ENCODE results near the gene SERPINB8.

The SERPINB8 gene

GRCh38 chr18:64011513-64011912, 41.6 kb downstream of the SERPINB8 start:
- no peak overlapping the region for H3K27ac ChIP-seq
- TF ChIP-seq ZFX (IDR thresholded peaks at IDR 0.05) (no peak), CTCF (conservative IDR thresholded peaks at IDR 0.05) (no peak)

- peak; percentile 64 for TF ChIP-seq CTCF (conservative IDR thresholded peaks at IDR 0.05)
- no peak for TF ChIP-seq ZFX (IDR thresholded peaks at IDR 0.05)
- H3K27ac ChIP-seq, result no peak overlapping the region
These were observed 48.0 kb downstream of the SERPINB8 start for GRCh38 chr18:64017870-64018269.

- H3K27ac ChIP-seq, result no peak overlapping the region
These were observed 50.3 kb downstream of the SERPINB8 start for GRCh38 chr18:64019922-64020756.

GRCh38 chr18:64026350-64026749, 56.5 kb downstream of the SERPINB8 start:
- TF ChIP-seq ZFX (IDR thresholded peaks at IDR 0.05), result no peak
- no peak for TF ChIP-seq CTCF (conservative IDR thresholded peaks at IDR 0.05)
- H3K27ac ChIP-seq, result no peak overlapping the region

More at GRCh38 chr18:64019922-64020756, 50.3 kb downstream of the SERPINB8 start:
- no peak for TF ChIP-seq CTCF (conservative IDR thresholded peaks at IDR 0.05)
- no peak for TF ChIP-seq ZFX (IDR thresholded peaks at IDR 0.05)

GRCh38 chr18:64027931-64028695, 58.2 kb downstream of the SERPINB8 start:
- no peak for TF ChIP-seq ZFX (IDR thresholded peaks at IDR 0.05)

GRCh38 chr18:64029096-64029495, 59.2 kb downstream of the SERPINB8 start:
- no peak overlapping the region for H3K27ac ChIP-seq
- TF ChIP-seq CTCF (conservative IDR thresholded peaks at IDR 0.05), result no peak
- no peak for TF ChIP-seq ZFX (IDR thresholded peaks at IDR 0.05)

More at GRCh38 chr18:64027931-64028695, 58.2 kb downstream of the SERPINB8 start:
- H3K27ac ChIP-seq, result no peak overlapping the region

- TF ChIP-seq ZFX (IDR thresholded peaks at IDR 0.05) (no peak), CTCF (conservative IDR thresholded peaks at IDR 0.05) (no peak)
- no peak overlapping the region for H3K27ac ChIP-seq
These were observed 61.5 kb downstream of the SERPINB8 start for GRCh38 chr18:64031411-64031810.
